Lower lobe of right lung (tissue), 2 donors: ENCODE measurements around the gene PPP3CA. TPM values are rescaled to one million over a fixed set of nuclear protein-coding genes. Genes with fewer than 3 reads are reported as not detected.

Source experiments
- ATAC-seq, 2 donors: fragments of 200-7000 bp; cut with Tn5 transposase; one replicate each; pipeline ENCODE4 v1.9.1; 2020 to 2022; ENCODE audit warnings: mild to moderate bottlenecking in 2 of 2, moderate library complexity in 2 of 2
- DNase-seq: peaks from one replicate; pipeline ENCODE4 v3.0.0-alpha.2; 2020
- H3K27ac ChIP-seq: fragments of 200-600 bp; one replicate; pipeline ENCODE4 v1.8.0; 2022
- H3K27me3 ChIP-seq: fragments of 200-600 bp; one replicate; pipeline ENCODE4 v1.8.0; 2022; ENCODE audit warnings: low read depth
- H3K36me3 ChIP-seq: fragments of 200-600 bp; one replicate; pipeline ENCODE4 v1.8.0; 2022; ENCODE audit warnings: mild to moderate bottlenecking
- H3K4me1 ChIP-seq: fragments of 200-600 bp; one replicate; pipeline ENCODE4 v1.8.0; 2022
- H3K4me3 ChIP-seq: fragments of 200-600 bp; one replicate; pipeline ENCODE4 v1.8.0; 2022; ENCODE audit warnings: mild to moderate bottlenecking
- H3K9me3 ChIP-seq: fragments of 200-600 bp; one replicate; pipeline ENCODE4 v1.8.0; 2022
- CTCF ChIP-seq: fragments of 200-600 bp; IDR thresholded peaks from one replicate; pipeline ENCODE4 v1.8.0; 2022; ENCODE audit warnings: antibody characterized with exemption, mild to moderate bottlenecking
- intact Hi-C: fragments of 100-400 bp; cut with DNase I; formaldehyde crosslinking; loops from one replicate; pipeline ENCODE4 v1.11.0; 2022
- total RNA-seq: library from RNA; stranded (reverse); fragmentation: NEBNext Ultra II Directional; extraction: Animal tissue kit (Norgen Biotek cat#: 25700); gene quantifications from one replicate; pipeline ENCODE4 v1.2.1, GENCODE V29; 2021
- donor health status: DM: no; HTN: yes; CAD: no; lungs with severe emphysema.

Gene PPP3CA
- total RNA-seq, 1 donor from 2014 or later = 50.2 TPM

- no peaks in the 10 kb centered on the region for H3K36me3 ChIP-seq
- no peak overlapping the region for H3K4me3 ChIP-seq
- DNase-seq (no peak), ATAC-seq (no peak)
- no peak for TF ChIP-seq CTCF
- no peak overlapping the region for H3K27ac ChIP-seq
- no peaks in the 10 kb centered on the region for H3K9me3 ChIP-seq
- no peaks in the 10 kb centered on the region for H3K27me3 ChIP-seq
- peaks cover 15% of the 10 kb centered on the region for H3K4me1 ChIP-seq
- intact Hi-C loops = no loop called here
Observed at GRCh38 chr4:101153653-101154052, 193.7 kb downstream of the PPP3CA start.

- no peaks in the 10 kb centered on the region for H3K36me3 ChIP-seq
- TF ChIP-seq CTCF = no peak
- no peak overlapping the region for H3K4me3 ChIP-seq
- intact Hi-C loops = no loop called here
- DNase-seq (no peak), ATAC-seq (no peak)
- no peaks in the 10 kb centered on the region for H3K27me3 ChIP-seq
- H3K9me3 ChIP-seq = no peaks in the 10 kb centered on the region
- no peak overlapping the region for H3K27ac ChIP-seq
- peaks cover 15% of the 10 kb centered on the region for H3K4me1 ChIP-seq
Observed at GRCh38 chr4:101152521-101152920, 194.8 kb downstream of the PPP3CA start.

- Histone ChIP-seq H3K27ac (no peak overlapping the region), H3K27me3 (no peaks in the 10 kb centered on the region), H3K4me3 (no peak overlapping the region), H3K4me1 (peaks cover 1% of the 10 kb centered on the region), H3K9me3 (no peaks in the 10 kb centered on the region), H3K36me3 (no peaks in the 10 kb centered on the region)
- no peak for TF ChIP-seq CTCF
- ATAC-seq = no peak
- intact Hi-C loops = no loop called here
- DNase-seq = no peak
Observed at GRCh38 chr4:101148551-101148950, 198.8 kb downstream of the PPP3CA start.

- intact Hi-C loops = no loop called here
- Histone ChIP-seq H3K4me3 (no peak overlapping the region), H3K36me3 (no peaks in the 10 kb centered on the region), H3K27ac (no peak overlapping the region), H3K4me1 (no peaks in the 10 kb centered on the region), H3K9me3 (no peaks in the 10 kb centered on the region), H3K27me3 (no peaks in the 10 kb centered on the region)
- TF ChIP-seq CTCF = no peak
- ATAC-seq (no peak), DNase-seq (no peak)
Observed at GRCh38 chr4:101147283-101147682, 200.0 kb downstream of the PPP3CA start.

GRCh38 chr4:101145021-101145420 is 202.3 kb downstream of the PPP3CA start:
- intact Hi-C loops = no loop called here
- DNase-seq = no peak
- TF ChIP-seq CTCF = no peak
- Histone ChIP-seq H3K9me3 (no peaks in the 10 kb centered on the region), H3K27ac (no peak overlapping the region), H3K36me3 (no peaks in the 10 kb centered on the region), H3K27me3 (no peaks in the 10 kb centered on the region), H3K4me3 (no peak overlapping the region), H3K4me1 (peaks cover 7% of the 10 kb centered on the region)
- ATAC-seq = no peak

GRCh38 chr4:101142259-101142658 is 205.1 kb downstream of the PPP3CA start:
- no peak overlapping the region for H3K4me3 ChIP-seq
- DNase-seq = no peak
- no peak for ATAC-seq
- H3K27me3 ChIP-seq = no peaks in the 10 kb centered on the region
- peaks cover 11% of the 10 kb centered on the region for H3K4me1 ChIP-seq
- no peak overlapping the region for H3K27ac ChIP-seq
- no peaks in the 10 kb centered on the region for H3K9me3 ChIP-seq
- intact Hi-C loops = no loop called here
- no peaks in the 10 kb centered on the region for H3K36me3 ChIP-seq
- no peak for TF ChIP-seq CTCF
